Right cardiac atrium (tissue), 5 donors: ENCODE measurements around the gene LRRC8D. TPM values are rescaled to one million over a fixed set of nuclear protein-coding genes. Genes with fewer than 3 reads are reported as not detected.

Experiments
- polyA plus RNA-seq: library from polyadenylated mRNA; stranded (reverse); fragments of 200-250 nt; gene quantifications from one replicate; pipeline ENCODE4 v1.2.3, GENCODE V29; 2013
- total RNA-seq, 4 donors: library from RNA; stranded (reverse); fragmentation: NEBNext Ultra II Directional; extraction: Animal tissue kit (Norgen Biotek cat#: 25700); gene quantifications; one replicate each; pipeline ENCODE4 v1.2.1, GENCODE V29; 2021
- donor health status: healthy with polysubstance abuse.
- donor health status: DM: no; HTN: yes; CAD: no.
- donor health status: DM: no; HTN: no; CAD: no.
- donor health status: DM: no; HTN: yes; CAD: no; lungs with severe emphysema.
- donor health status: DM: yes; HTN: yes; CAD: no.

LRRC8D gene
- total and polyA plus RNA-seq, 5 donors = 3.6 to 8.2 (median 7.0) TPM

Other genes starting within 250 kb of the LRRC8D start
- 10 to 100 TPM in 1 of 4 donors, 1 to 10 TPM in 3; 5.9 to 10.6 (median 6.9) TPM for gene LRRC8C, start 187.9 kb upstream of the LRRC8D start, total RNA-seq
- 3.6 TPM for gene LRRC8C, start 187.9 kb upstream of the LRRC8D start, polyA plus RNA-seq
- 10 to 100 TPM; 12.6 to 16.5 (median 14.2) TPM for gene ZNF326, start 174.1 kb downstream of the LRRC8D start, total RNA-seq
- gene ZNF326, start 174.1 kb downstream of the LRRC8D start, polyA plus RNA-seq = 10.0 TPM